GM23338 (cell line): ENCODE measurements around the gene NEK10.

Experiments used
- CTCF ChIP-seq, 2 experiments: fragments of 200-600 bp in 1 of 2; sonication (generic) in 1 of 2; conservative IDR thresholded peaks; 2 replicates each; pipeline versions ENCODE4 v1.5.1 to v1.6.1; 2016 to 2017; ENCODE audit warnings: antibody characterized with exemption in 2 of 2, low read depth in 2 of 2, mild to moderate bottlenecking in 2 of 2, moderate library complexity in 1 of 2
- POLR2AphosphoS5 ChIP-seq: IDR thresholded peaks from 2 replicates; pipeline ENCODE4 v1.6.1; 2016; ENCODE audit warnings: antibody characterized with exemption, low read depth

- TF ChIP-seq CTCF (conservative IDR thresholded peaks at IDR 0.05; ENCODE audit: low read depth in 2 of 2) (no peak), POLR2AphosphoS5 (no peak)
Observed at GRCh38 chr3:27078246-27078913, 290.8 kb downstream of the NEK10 start.
